ENCODE measurements around the gene CEP104. TPM values are rescaled to one million over a fixed set of nuclear protein-coding genes. Genes with fewer than 3 reads are reported as not detected.
A peak's percentile ranks its signal among the peaks of the same experiment; 100 is the strongest.

Gene CEP104
- total and polyA plus RNA-seq, 2 donors (not counting 1 experiment from before 2014, with no cell fraction given) = 27.7 to 71.8 TPM

DNA sequence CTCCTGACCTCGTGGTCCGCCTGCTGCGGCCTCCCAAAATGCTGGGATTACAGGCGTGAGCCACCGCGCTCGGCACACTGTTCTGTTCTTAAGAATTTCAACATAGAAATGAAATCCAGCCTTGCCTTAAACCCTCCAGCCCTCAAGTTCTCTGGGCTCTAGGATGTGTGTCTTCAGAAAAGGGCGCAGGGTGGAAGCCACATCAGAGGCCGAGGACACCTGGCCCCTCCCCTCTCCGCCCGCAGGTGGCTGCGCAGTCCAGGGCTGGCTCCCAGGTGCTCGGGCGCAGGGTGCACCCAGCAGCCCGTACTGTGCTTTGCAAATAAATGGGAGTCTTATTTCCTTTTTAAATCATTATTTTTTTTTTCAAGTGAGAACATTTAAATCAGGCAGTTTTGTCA, 45.1 kb upstream of the CEP104 start:
- Histone ChIP-seq H3K79me2 (ENCODE audit: control insufficient read depth, insufficient read depth, low read length) (peaks cover 25% of the 10 kb centered on the region), H3K4me1 (ENCODE audit: control insufficient read depth in 2 of 2, insufficient read depth in 2 of 2, low read length in 2 of 2) (peaks cover 10 to 25% of the 10 kb centered on the region in 2 donors), H4K20me1 (ENCODE audit: control insufficient read depth, insufficient read depth, low read length, poor library complexity, severe bottlenecking) (no peaks in the 10 kb centered on the region), H3K9ac (ENCODE audit: low read length) (no peak overlapping the region), H3K4me3 (ENCODE audit: control extremely low read depth in 1 of 5, extremely low read depth in 1 of 5, insufficient read depth in 1 of 5, low read depth in 2 of 5, low read length in 4 of 5) (no peak overlapping the region), H3K4me2 (replicated peaks; ENCODE audit: low read depth, low read length, poor library complexity, severe bottlenecking) (no peak overlapping the region), H2AFZ (ENCODE audit: insufficient read depth, low read depth, low read length, poor library complexity, severe bottlenecking) (no peak overlapping the region), H3K9me3 (ENCODE audit: control extremely low read depth in 1 of 3, control insufficient read depth in 2 of 3, insufficient read depth in 1 of 3, low read length in 2 of 3) (peaks cover 0 to 11% (median 7%) of the 10 kb centered on the region in 3 donors), H3K27ac (ENCODE audit: low read length in 2 of 2) (no peak overlapping the region), H3K36me3 (replicated peaks in 1 of 2; ENCODE audit: control extremely low read depth in 1 of 2, control insufficient read depth in 1 of 2, extremely low read depth in 1 of 2, insufficient read depth in 2 of 2, low read length in 1 of 2) (no peaks in the 10 kb centered on the region), H3K27me3 (replicated peaks in 1 of 4; ENCODE audit: control extremely low read depth in 1 of 4, control insufficient read depth in 3 of 4, insufficient read depth in 4 of 4, low read length in 3 of 4) (no peaks in the 10 kb centered on the region)
- TF ChIP-seq, protein P1, sequence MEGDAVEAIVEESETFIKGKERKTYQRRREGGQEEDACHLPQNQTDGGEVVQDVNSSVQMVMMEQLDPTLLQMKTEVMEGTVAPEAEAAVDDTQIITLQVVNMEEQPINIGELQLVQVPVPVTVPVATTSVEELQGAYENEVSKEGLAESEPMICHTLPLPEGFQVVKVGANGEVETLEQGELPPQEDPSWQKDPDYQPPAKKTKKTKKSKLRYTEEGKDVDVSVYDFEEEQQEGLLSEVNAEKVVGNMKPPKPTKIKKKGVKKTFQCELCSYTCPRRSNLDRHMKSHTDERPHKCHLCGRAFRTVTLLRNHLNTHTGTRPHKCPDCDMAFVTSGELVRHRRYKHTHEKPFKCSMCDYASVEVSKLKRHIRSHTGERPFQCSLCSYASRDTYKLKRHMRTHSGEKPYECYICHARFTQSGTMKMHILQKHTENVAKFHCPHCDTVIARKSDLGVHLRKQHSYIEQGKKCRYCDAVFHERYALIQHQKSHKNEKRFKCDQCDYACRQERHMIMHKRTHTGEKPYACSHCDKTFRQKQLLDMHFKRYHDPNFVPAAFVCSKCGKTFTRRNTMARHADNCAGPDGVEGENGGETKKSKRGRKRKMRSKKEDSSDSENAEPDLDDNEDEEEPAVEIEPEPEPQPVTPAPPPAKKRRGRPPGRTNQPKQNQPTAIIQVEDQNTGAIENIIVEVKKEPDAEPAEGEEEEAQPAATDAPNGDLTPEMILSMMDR (IDR thresholded peaks at IDR 0.05) = no peak
- no peak for TF ChIP-seq EZH2 (IDR thresholded peaks at IDR 0.05; ENCODE audit: borderline replicate concordance, insufficient read depth, low read depth, low read length, poor library complexity, severe bottlenecking)
- Mint-ChIP-seq H3K27me3 (no peaks in the 10 kb centered on the region), H3K4me1 (peaks cover 21% of the 10 kb centered on the region), H3K4me3 (peak overlapping the region; percentile 45), H3K9me3 (ENCODE audit: insufficient read depth) (peaks cover 2% of the 10 kb centered on the region), H3K27ac (no peak overlapping the region)
- CTCF ChIA-PET = interaction anchor here (1.2 to 1.5 kb wide), 2 partner anchors 43 to 146 kb away, joined by 3 to 7 read pairs; no protein-coding TSS in a partner anchor
- POLR2A ChIA-PET = no interaction called here
- 100% methylated on average over 9 of the region's 15 CpGs for WGBS (ENCODE audit: insufficient coverage)
- no peak for DNase-seq
- ATAC-seq (ENCODE audit: low read depth) = no peak
- intact Hi-C loops (cut with micrococcal nuclease) = loop anchor here (5.0 to 10.0 kb wide), 2 partner anchors 247 to 1675 kb away; partner anchors contain the start of genes SKI, TP73 and WRAP73

DNA sequence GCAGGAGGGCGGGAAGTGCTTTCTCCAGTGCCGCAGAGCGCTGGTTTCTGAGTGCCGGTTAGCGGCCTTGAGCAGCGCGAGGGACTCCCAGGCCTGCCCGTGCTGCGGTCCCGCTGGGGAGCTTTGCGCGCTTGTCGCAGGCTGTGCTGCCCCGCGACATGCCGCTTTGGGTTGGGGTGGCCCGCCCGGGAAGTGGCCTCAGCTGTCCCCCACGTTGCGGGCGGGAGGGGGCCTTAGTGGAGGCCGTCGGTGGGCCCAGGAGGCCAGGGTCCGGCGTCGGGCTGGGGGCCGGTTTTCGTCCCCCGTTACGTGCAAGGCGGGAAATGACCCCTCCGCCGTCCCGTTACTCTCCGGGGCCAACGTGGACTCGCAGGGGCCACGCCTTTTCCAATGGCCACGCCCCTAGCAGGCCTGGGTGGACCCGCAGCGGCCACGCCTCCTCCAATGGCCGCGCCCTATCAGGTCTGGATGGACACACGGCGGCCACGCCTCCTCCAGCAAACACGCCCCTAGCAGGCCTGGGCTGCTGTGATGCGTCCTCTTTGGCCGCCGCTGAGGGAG, 44.0 kb upstream of the CEP104 start:
- TF ChIP-seq, protein P1 (IDR thresholded peaks at IDR 0.05) = no peak
- no peak for TF ChIP-seq EZH2 (IDR thresholded peaks at IDR 0.05; ENCODE audit: borderline replicate concordance, insufficient read depth, low read depth, low read length, poor library complexity, severe bottlenecking)
- DNase-seq = peak; percentile 92
- CTCF ChIA-PET = interaction anchor here (1.0 to 1.5 kb wide), 3 partner anchors 42 to 147 kb away, joined by 3 to 7 read pairs (median 3); no protein-coding TSS in a partner anchor

More for the DNA sequence above, 44.0 kb upstream of the CEP104 start:
- Histone ChIP-seq H3K4me3 (ENCODE audit: control extremely low read depth in 1 of 5, extremely low read depth in 1 of 5, insufficient read depth in 1 of 5, low read depth in 2 of 5, low read length in 4 of 5) (peak overlapping the region; percentile 34 to 98 (median 84)), H2AFZ (ENCODE audit: insufficient read depth, low read depth, low read length, poor library complexity, severe bottlenecking) (peak overlapping the region; percentile 98), H3K9ac (ENCODE audit: low read length) (peak overlapping the region; percentile 78), H3K27ac (ENCODE audit: low read length in 2 of 2) (peak overlapping the region; percentile 84 to 95), H4K20me1 (ENCODE audit: control insufficient read depth, insufficient read depth, low read length, poor library complexity, severe bottlenecking) (no peaks in the 10 kb centered on the region), H3K4me2 (replicated peaks; ENCODE audit: low read depth, low read length, poor library complexity, severe bottlenecking) (peak overlapping the region; percentile 96), H3K9me3 (ENCODE audit: control extremely low read depth in 1 of 3, control insufficient read depth in 2 of 3, insufficient read depth in 1 of 3, low read length in 2 of 3) (peaks cover 0 to 18% (median 7%) of the 10 kb centered on the region in 3 donors), H3K36me3 (replicated peaks in 1 of 2; ENCODE audit: control extremely low read depth in 1 of 2, control insufficient read depth in 1 of 2, extremely low read depth in 1 of 2, insufficient read depth in 2 of 2, low read length in 1 of 2) (no peaks in the 10 kb centered on the region), H3K79me2 (ENCODE audit: control insufficient read depth, insufficient read depth, low read length) (peaks cover 36% of the 10 kb centered on the region), H3K27me3 (replicated peaks in 1 of 4; ENCODE audit: control extremely low read depth in 1 of 4, control insufficient read depth in 3 of 4, insufficient read depth in 4 of 4, low read length in 3 of 4) (no peaks in the 10 kb centered on the region), H3K4me1 (ENCODE audit: control insufficient read depth in 2 of 2, insufficient read depth in 2 of 2, low read length in 2 of 2) (peaks cover 10 to 25% of the 10 kb centered on the region in 2 donors)
- H3K27me3 Mint-ChIP-seq = no peaks in the 10 kb centered on the region
- POLR2A ChIA-PET = interaction anchor here (0.7 to 2.7 kb wide), 5 partner anchors 10 to 1374 kb away, joined by 3 to 14 read pairs (median 3); partner anchors contain the start of genes DFFB, LRRC47 and PANK4
- intact Hi-C loops (cut with micrococcal nuclease) = loop anchor here (1.0 to 10.0 kb wide), 5 partner anchors 44 to 1674 kb away; partner anchors contain the start of genes CEP104, DFFB, LRRC47 and SKI
- H3K4me1 Mint-ChIP-seq = peaks cover 25% of the 10 kb centered on the region
- H3K9me3 Mint-ChIP-seq (ENCODE audit: insufficient read depth) = peaks cover 4% of the 10 kb centered on the region
- peak overlapping the region; percentile 93 for H3K4me3 Mint-ChIP-seq
- peak; percentile 51 for ATAC-seq (ENCODE audit: low read depth)
- under 1% methylated on average over 51 of the region's 51 CpGs for WGBS (ENCODE audit: insufficient coverage)
- peak overlapping the region; percentile 96 for H3K27ac Mint-ChIP-seq
